Stimulated activated CD4-positive, alpha-beta T cell treated with anti-CD3 and anti-CD28 coated beads, TNF-alpha, amount 100 ng/mL, for 1 hour (primary cell): ENCODE measurements around the gene FARS2.

Experiments
- DNase-seq, 3 donors: peaks; one replicate each; pipeline ENCODE4 v3.0.0-alpha.2; 2020; ENCODE audit warnings: low read depth in 3 of 3, low spot score in 1 of 3

FARS2 gene

DNA sequence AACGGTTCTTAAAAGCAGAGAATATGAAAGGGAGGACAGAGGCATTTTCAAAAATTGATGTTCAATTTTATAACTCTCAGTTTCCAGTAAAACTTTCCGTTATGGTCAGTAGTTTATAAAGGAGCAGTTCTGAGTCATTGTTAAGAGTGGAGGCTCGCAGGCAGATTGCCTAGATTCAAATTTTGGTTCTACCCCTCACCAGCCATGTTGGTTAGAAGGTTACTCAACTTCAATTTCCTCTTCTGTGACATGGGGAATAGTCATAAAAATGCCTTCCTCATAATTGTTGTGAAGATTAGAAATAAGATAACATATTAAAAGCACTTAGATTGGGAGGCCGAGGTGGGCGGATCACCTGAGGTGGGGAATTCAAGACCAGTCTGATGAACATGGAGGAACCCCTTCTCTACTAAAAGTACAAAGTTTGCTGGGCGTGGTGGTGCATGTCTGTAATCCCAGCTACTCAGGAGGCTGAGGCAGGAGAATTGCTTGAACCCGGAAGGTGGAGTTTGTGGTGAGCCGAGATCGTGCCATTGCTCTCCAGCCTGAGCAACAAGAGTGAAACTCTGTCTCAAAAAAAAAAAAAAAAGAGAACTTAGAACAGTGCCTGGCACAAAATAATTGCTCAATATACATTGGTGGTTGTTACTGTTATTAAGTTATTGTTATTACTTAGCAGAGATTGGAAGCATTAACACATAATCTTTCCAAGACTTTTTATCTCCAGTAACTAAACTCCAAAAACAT, 396.5 kb downstream of the FARS2 start:
- DNase-seq, result no peak

DNA sequence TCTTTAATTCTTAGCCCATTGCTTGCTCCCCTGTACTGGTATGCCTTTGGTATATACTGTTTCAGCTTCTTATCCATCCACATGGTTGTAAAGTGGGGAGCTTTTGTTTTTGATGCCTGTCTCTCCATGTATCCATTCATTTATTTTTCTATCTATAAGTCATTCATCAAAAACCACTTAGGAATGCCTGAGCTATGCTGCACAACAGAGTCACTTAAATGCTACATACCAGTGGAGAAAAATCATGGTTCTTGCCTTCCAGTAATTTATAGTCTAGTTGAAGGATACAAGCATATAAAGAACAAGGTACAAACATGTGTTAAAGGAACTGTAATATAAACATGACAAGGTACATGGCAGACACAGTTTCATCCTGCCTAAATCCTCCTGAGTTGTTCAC, 398.2 kb downstream of the FARS2 start:
- no peak for DNase-seq

DNA sequence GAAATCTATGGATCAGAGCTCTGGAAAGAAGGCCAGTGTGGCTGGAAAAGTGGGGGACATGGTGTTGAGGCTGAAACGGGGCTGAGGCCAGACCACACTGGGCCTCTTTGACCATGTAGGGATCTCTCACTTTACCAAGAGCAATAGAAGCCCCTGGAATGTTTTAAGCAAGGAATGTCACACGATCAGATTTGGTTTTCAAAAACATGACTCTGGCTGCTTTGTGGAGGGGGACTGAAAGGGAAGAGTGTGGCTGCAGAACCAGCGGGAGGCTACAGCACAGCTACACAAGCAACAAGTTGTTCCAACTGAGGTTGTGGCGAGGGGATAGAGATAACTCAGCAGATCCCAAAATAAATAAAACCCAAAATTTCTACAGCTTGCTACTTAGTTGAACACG, 399.5 kb downstream of the FARS2 start:
- no peak for DNase-seq

- DNase-seq, result no peak
Measured at GRCh38 chr6:5662797-5663196, 401.5 kb downstream of the FARS2 start.

GRCh38 chr6:5663259-5663658, 401.9 kb downstream of the FARS2 start:
- no peak for DNase-seq

- no peak for DNase-seq
Measured at GRCh38 chr6:5663739-5664138, 402.4 kb downstream of the FARS2 start.

DNA sequence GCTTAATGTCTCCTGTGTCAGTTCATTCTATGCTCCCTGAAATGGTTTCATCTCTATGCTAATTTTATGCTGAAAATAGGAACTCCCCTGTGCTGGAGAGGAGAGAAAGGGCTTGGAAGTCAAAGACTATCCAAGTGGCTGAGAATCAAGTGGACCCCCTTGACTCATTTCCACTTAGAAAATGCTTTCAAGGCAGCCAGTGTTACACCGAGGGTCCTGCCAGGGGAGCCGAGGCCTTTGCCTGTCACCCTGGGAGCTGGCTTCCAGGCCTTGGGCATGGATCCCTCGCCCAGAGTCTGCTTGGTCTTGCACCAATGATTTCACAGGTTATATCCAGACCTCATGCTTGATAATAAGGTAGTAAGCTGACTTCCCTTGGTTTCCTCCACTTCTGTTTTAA, 402.8 kb downstream of the FARS2 start:
- DNase-seq, result no peak

- DNase-seq, result no peak
Measured at GRCh38 chr6:5665173-5665572, 403.9 kb downstream of the FARS2 start.

- DNase-seq, result no peak
Measured at GRCh38 chr6:5665667-5666066, 404.4 kb downstream of the FARS2 start.

GRCh38 chr6:5666695-5667094, 405.4 kb downstream of the FARS2 start:
- DNase-seq, result no peak

DNA sequence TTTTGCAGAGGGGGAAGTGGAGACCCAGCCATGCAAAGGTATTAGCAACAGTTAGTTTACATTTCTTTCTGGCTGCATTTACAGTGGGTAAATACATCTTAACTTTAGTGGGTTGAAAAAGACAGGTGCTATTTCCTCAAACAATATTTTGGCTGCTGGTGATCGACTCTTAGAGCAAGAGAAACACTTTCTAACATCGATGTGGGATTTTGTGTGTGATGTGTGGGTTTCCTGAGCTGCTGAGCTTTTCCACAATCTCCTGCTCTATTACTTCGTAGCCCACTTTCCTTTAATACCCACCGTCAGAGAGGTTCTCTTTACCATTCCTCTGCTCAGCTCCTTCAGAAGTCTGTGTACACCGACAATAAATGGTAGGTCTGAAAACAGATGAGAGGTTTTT, 406.4 kb downstream of the FARS2 start:
- DNase-seq, result no peak

DNA sequence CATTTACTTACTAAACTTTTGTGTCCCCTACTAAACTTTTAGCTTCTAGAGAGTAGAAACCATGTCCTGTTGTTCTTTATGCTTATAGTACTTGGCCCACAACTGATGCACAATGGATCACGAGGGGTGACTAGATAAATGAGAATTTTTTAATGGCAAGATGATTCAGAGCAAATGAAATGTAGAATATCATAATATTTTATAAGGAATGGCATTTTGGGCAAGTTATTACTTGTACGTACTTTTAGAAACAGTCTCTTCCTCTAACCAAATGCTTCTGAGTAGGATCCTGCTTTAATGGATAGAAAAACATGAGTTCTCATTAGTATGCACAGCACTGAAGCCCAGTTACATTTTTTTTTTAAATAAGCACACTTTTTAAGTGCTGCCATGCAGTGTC, 409.1 kb downstream of the FARS2 start:
- no peak for DNase-seq

DNA sequence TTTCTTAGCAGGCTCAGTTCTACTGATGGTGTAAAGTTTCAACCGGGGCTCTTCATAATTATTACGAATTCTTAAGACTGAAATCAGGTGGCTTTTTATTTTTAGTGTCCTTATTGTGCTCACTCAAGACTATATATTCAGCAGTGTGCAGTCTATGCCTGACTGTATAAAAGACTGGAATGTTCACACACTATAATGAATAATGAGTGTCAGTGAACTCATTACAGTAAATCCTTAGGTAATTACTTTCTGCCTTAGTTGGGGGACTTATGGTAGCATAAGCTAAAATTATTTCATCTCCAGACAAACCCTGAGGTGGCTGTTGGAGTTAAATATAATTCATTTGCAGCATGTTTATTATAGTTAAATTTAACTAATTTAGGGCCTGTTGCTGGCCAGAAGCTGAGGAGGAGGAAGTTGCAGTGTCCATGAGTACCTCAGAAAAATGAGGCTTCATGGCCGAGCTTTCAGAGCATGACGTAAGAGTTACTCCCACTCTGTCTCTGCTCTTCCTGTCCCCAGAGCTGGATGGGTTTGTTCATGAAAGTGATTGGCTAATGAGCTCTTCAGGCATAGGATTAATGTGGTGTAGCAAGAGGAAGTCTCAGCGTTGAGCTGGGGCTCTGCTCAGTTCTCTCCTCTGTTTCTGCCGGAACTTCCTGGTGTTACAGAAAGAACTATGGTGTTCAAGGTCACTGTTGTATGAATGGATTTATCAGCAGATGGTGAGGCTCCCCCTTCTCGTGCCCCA, 409.7 kb downstream of the FARS2 start:
- DNase-seq, result no peak

DNA sequence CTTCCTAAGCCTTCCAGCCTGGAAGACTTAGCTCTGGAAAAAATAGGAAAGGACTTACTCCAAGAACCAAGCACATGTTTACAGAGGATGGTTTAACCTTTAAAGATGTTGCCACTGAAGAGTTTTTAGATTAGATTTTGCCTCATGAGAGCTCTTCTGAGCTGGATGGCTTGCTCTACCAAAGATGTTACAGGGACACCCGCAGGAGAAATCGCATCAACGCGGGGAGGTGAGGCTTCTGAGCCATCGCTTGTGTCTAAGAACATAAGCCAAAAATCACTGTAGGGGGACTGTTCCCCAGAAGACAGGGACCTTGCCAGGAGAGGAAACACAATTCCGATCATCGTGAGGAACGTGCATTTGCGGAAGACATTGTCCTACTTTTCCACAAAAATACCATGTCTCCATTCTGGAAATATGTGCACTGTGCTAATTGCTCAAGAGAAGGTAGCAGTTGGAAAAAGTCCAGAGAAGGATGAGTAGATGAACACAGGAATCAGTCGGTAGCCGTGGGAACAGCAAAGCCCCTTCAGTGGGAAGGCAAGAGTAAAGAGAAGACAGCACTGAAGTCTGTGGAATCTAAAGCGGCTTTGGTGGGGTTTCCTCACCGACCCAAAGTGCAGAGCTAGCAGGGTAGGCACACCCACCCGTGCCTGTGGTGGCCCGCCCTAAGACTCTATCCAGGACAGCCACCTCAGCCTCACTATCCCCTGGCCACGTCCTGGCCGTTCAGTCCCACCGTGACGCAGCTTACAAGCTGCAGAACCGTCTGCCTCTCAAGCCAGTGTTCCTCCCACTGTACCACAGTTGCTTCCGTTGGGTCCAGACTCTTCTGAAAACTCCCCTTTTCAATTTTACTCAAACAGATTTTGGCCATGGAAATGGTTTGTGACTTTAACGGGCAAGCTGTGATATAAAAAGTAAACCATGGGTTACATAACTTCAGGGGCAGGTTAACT, 410.6 kb downstream of the FARS2 start:
- DNase-seq, result no peak

- no peak for DNase-seq
Measured at GRCh38 chr6:5672581-5673011, 411.3 kb downstream of the FARS2 start.

DNA sequence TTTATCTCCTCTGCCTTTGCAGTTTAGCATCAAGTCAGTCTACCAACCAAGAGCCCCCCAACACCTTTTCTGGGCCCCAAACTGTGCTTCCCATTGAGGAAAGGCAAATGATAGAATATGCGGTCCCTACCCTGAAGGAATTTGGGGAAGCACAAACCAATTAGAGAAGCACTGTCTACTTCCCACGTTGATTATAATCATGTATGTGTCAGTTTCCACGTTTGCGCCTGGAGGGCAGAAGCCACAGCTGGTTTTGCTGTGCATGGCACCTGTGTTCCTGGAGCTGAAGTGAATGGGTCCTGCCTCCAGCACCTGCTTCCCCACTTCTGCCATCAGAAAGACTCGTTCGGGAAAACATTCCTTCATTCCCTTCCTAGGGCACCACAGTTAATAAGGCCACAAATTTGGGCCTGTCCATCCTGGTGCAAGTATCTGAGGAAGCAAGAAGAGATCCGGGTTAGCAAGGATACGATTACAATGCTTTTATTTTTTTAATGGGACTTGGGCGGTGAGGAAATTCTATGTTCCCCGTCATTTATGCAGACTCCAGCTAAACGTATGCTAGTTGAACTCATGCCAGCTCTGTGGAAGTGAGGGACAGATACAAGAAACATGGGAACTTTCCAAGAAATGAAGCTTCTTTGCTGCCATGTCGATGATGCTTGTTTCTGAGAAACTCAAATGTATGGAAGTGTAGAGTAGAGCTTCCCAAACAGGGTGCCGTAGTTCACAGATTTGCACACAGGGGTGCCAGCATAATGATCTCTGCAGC, 411.9 kb downstream of the FARS2 start:
- no peak for DNase-seq

GRCh38 chr6:5674141-5674540, 412.8 kb downstream of the FARS2 start:
- no peak for DNase-seq

DNA sequence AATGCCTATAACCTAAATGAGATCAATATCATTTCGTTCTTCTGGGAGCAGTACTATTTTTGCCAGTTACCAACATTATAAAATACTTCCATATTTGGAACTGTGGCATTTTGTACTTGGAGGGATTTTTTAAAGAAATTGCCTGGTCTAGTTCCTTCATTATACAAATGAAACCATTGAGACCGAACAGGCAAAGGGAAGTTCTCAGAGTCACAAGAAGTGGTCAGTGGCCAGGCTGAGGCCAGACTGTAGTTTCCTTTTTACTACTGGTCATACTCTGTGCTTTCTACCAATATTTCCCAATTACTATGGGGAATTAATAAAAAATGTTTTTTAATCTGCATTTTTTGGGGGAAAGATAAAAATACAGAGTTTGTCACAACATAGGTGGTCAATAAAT, 413.4 kb downstream of the FARS2 start:
- no peak for DNase-seq

- no peak for DNase-seq
Measured at GRCh38 chr6:5676701-5677100, 415.4 kb downstream of the FARS2 start.

- no peak for DNase-seq
Measured at GRCh38 chr6:5677219-5678000, 416.1 kb downstream of the FARS2 start.
